Upper lobe of left lung (tissue), 4 donors: Measurements from ENCODE around the gene HMCES.

Experiments
- CTCF ChIP-seq, 6 experiments: fragments of 450-650 bp in 4 of 6; fragments of 200-600 bp in 2 of 6; sonication (generic) in 2 of 6; IDR thresholded peaks; one replicate each; pipeline ENCODE4 v1.5.1; 2016 to 2019; ENCODE audit warnings: antibody characterized with exemption in 6 of 6
- EP300 ChIP-seq, 4 donors: sonication (generic); formaldehyde crosslinking; IDR thresholded peaks; one replicate each; pipeline ENCODE4 v1.5.1; 2017; ENCODE audit warnings: antibody characterized with exemption in 4 of 4, control low read depth in 2 of 4
- POLR2A ChIP-seq, 4 donors: fragments of 450-650 bp; IDR thresholded peaks; one replicate each; pipeline ENCODE4 v1.5.1; 2016 to 2017; ENCODE audit warnings: antibody characterized with exemption in 4 of 4, mild to moderate bottlenecking in 2 of 4
- POLR2AphosphoS5 ChIP-seq, 2 donors: sonication (generic); formaldehyde crosslinking; IDR thresholded peaks; one replicate each; pipeline ENCODE4 v1.5.1; 2017; ENCODE audit warnings: antibody characterized with exemption in 2 of 2

- no peak for TF ChIP-seq POLR2A (IDR thresholded peaks at IDR 0.05)
- no peak for TF ChIP-seq CTCF (IDR thresholded peaks at IDR 0.05)
- TF ChIP-seq POLR2AphosphoS5 (IDR thresholded peaks at IDR 0.05) = no peak
- no peak for TF ChIP-seq EP300 (IDR thresholded peaks at IDR 0.05)
These were observed 51.2 kb downstream of the HMCES start for GRCh38 chr3:129329858-129330257.
